Peyer's patch (tissue), 4 donors: ENCODE data around the gene TMEM217. TPM values are rescaled to one million over a fixed set of nuclear protein-coding genes. Genes with fewer than 3 reads are reported as not detected.

ENCODE experiments used
- DNase-seq, 3 donors: peaks; one replicate each; pipeline ENCODE4 v3.0.0-alpha.2; 2017 to 2019
- H3K27ac ChIP-seq, 4 donors: fragments of 200-600 bp; sonication (generic); one replicate each; pipeline ENCODE4 v1.5.1; 2016 to 2019
- H3K27me3 ChIP-seq, 2 donors: fragments of 200-600 bp; sonication (generic); one replicate each; pipeline ENCODE4 v1.5.1; 2019
- H3K36me3 ChIP-seq, 3 donors: fragments of 200-600 bp; sonication (generic); one replicate each; pipeline ENCODE4 v1.5.1; 2016 to 2019
- H3K4me1 ChIP-seq, 4 donors: fragments of 200-600 bp; sonication (generic); one replicate each; pipeline ENCODE4 v1.5.1; 2016 to 2019
- H3K4me3 ChIP-seq, 4 donors: fragments of 200-600 bp; sonication (generic); 1 replicate in 3 of 4; 2 replicates in 1 of 4; pipeline ENCODE4 v1.5.1; 2016 to 2019; ENCODE audit warnings: mild to moderate bottlenecking in 1 of 4
- H3K9me3 ChIP-seq, 4 donors: fragments of 200-600 bp; sonication (generic); one replicate each; pipeline ENCODE4 v1.5.1; 2016 to 2019; ENCODE audit warnings: mild to moderate bottlenecking in 1 of 4
- CTCF ChIP-seq, 6 experiments: fragments of 450-650 bp in 4 of 6; fragments of 200-600 bp in 2 of 6; sonication (generic) in 1 of 6; IDR thresholded peaks; one replicate each; pipeline ENCODE4 v1.5.1; 2017 to 2019; ENCODE audit warnings: antibody characterized with exemption in 6 of 6, mild to moderate bottlenecking in 3 of 6, moderate library complexity in 1 of 6
- POLR2A ChIP-seq, 2 donors: fragments of 450-650 bp; IDR thresholded peaks; one replicate each; pipeline ENCODE4 v1.5.1; 2017; ENCODE audit warnings: antibody characterized with exemption in 2 of 2, mild to moderate bottlenecking in 2 of 2, moderate library complexity in 2 of 2
- total RNA-seq, 4 donors: library from RNA; depleted of rRNA; stranded (reverse); fragments of >200 nt; gene quantifications; one replicate each; pipeline ENCODE4 v1.1.0, GENCODE V29; 2016

TMEM217 gene
- total RNA-seq, 4 donors from 2014 or later = 0.53 TPM; not detected in 3

- H3K4me1 ChIP-seq = no peaks in the 10 kb centered on the region
- H3K4me3 ChIP-seq = no peak overlapping the region
- H3K27me3 ChIP-seq = no peaks in the 10 kb centered on the region
- no peak for TF ChIP-seq CTCF (IDR thresholded peaks at IDR 0.05)
- TF ChIP-seq POLR2A (IDR thresholded peaks at IDR 0.05) = peak in 1 of 2 donors; percentile 24
- peak in 1 of 3 donors; percentile 69 for DNase-seq
- H3K27ac ChIP-seq = peak overlapping the region in 2 of 4 donors; percentile 68 to 71
- H3K36me3 ChIP-seq = no peaks in the 10 kb centered on the region
- no peaks in the 10 kb centered on the region for H3K9me3 ChIP-seq
Observed at GRCh38 chr6:37230104-37230503, 27.8 kb downstream of the TMEM217 start.

GRCh38 chr6:37225350-37226169 lies 32.4 kb downstream of the TMEM217 start:
- DNase-seq = no peak
- no peaks in the 10 kb centered on the region for H3K36me3 ChIP-seq
- no peak for TF ChIP-seq CTCF (IDR thresholded peaks at IDR 0.05)
- no peak for TF ChIP-seq POLR2A (IDR thresholded peaks at IDR 0.05)
- no peaks in the 10 kb centered on the region for H3K27me3 ChIP-seq
- no peaks in the 10 kb centered on the region for H3K9me3 ChIP-seq
- no peak overlapping the region for H3K4me3 ChIP-seq
- peaks cover 0 to 9% (median 2%) of the 10 kb centered on the region in 4 donors for H3K4me1 ChIP-seq
- no peak overlapping the region for H3K27ac ChIP-seq

DNA sequence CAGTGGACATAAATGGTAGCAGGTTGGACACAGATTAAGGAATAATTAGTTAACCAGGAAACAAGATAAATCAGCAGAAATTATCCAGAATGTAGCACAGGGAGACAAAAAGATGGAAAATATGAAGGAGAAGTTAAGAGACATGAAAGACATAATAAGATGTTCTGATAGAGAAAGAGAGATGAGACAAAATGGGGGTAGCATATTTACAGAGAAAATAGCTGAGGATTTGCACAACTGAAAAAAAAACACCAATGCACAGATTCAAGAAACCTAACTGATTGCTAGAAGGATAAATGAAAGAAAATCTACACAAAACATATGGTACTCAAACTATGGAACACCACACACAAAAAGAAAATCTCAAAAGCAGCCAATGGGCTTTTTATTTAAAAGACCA lies 35.0 kb downstream of the TMEM217 start:
- peak overlapping the region in 2 of 4 donors; percentile 5 to 75 for H3K27ac ChIP-seq
- no peaks in the 10 kb centered on the region for H3K27me3 ChIP-seq
- DNase-seq = no peak
- no peaks in the 10 kb centered on the region for H3K9me3 ChIP-seq
- H3K36me3 ChIP-seq = no peaks in the 10 kb centered on the region
- TF ChIP-seq CTCF (IDR thresholded peaks at IDR 0.05) (no peak), POLR2A (IDR thresholded peaks at IDR 0.05) (no peak)
- H3K4me1 ChIP-seq = peaks cover 0 to 9% (median 2%) of the 10 kb centered on the region in 4 donors
- H3K4me3 ChIP-seq = peak overlapping the region in 2 of 4 donors; percentile 66 to 74

- no peaks in the 10 kb centered on the region for H3K9me3 ChIP-seq
- TF ChIP-seq CTCF (IDR thresholded peaks at IDR 0.05) = no peak
- peak in 1 of 2 donors; percentile 32 for TF ChIP-seq POLR2A (IDR thresholded peaks at IDR 0.05)
- peak overlapping the region in 3 of 4 donors; percentile 5 to 75 (median 47) for H3K27ac ChIP-seq
- H3K4me1 ChIP-seq = peaks cover 0 to 9% (median 2%) of the 10 kb centered on the region in 4 donors
- no peaks in the 10 kb centered on the region for H3K36me3 ChIP-seq
- peak overlapping the region; percentile 49 to 76 (median 70) for H3K4me3 ChIP-seq
- no peaks in the 10 kb centered on the region for H3K27me3 ChIP-seq
- peak; percentile 68 to 87 (median 78) for DNase-seq
Observed at GRCh38 chr6:37222125-37222967, 35.6 kb downstream of the TMEM217 start.

GRCh38 chr6:37221585-37222124 lies 36.3 kb downstream of the TMEM217 start:
- Histone ChIP-seq H3K27me3 (no peaks in the 10 kb centered on the region), H3K36me3 (no peaks in the 10 kb centered on the region), H3K27ac (peak overlapping the region in 1 of 4 donors; percentile 75), H3K9me3 (no peaks in the 10 kb centered on the region), H3K4me3 (peak overlapping the region; percentile 49 to 76 (median 70)), H3K4me1 (peaks cover 0 to 9% (median 2%) of the 10 kb centered on the region in 4 donors)
- DNase-seq = no peak
- TF ChIP-seq CTCF (IDR thresholded peaks at IDR 0.05) (no peak), POLR2A (IDR thresholded peaks at IDR 0.05) (no peak)
